ENCODE measurements around the gene RPL28.
"Not testable (repeated sequence)": the region's sequence is repeated elsewhere in the genome, so short reads cannot be mapped to it uniquely, and the experiment has no call there.

The RPL28 gene

GRCh38 chr19:55426042-55426441 is 40.3 kb downstream of the RPL28 start:
- DNase-seq (ENCODE audit: low read depth), result no peak

- DNase-seq (ENCODE audit: low read depth), result no peak
Measured at GRCh38 chr19:55431183-55431582, 45.5 kb downstream of the RPL28 start.

GRCh38 chr19:55432241-55432959 is 46.7 kb downstream of the RPL28 start:
- no peak for DNase-seq (ENCODE audit: low read depth)

GRCh38 chr19:55433292-55433691 is 47.6 kb downstream of the RPL28 start:
- DNase-seq (ENCODE audit: low read depth), result no peak

GRCh38 chr19:55434356-55434919 is 48.7 kb downstream of the RPL28 start:
- DNase-seq (ENCODE audit: low read depth), result no peak

- no peak for DNase-seq (ENCODE audit: low read depth)
Measured at GRCh38 chr19:55435020-55435419, 49.3 kb downstream of the RPL28 start.

- no peak for DNase-seq (ENCODE audit: low read depth)
Measured at GRCh38 chr19:55436847-55437246, 51.1 kb downstream of the RPL28 start.

GRCh38 chr19:55437410-55437809 is 51.7 kb downstream of the RPL28 start:
- DNase-seq (ENCODE audit: low read depth), result no peak

- no peak for DNase-seq (ENCODE audit: low read depth)
Measured at GRCh38 chr19:55439052-55439451, 53.3 kb downstream of the RPL28 start.

GRCh38 chr19:55440411-55441105 is 54.8 kb downstream of the RPL28 start:
- DNase-seq (ENCODE audit: low read depth), result no peak

GRCh38 chr19:55441319-55441691 is 55.6 kb downstream of the RPL28 start:
- no peak for DNase-seq (ENCODE audit: low read depth)

GRCh38 chr19:55441692-55442321 is 56.1 kb downstream of the RPL28 start:
- no peak for DNase-seq (ENCODE audit: low read depth)

- DNase-seq (ENCODE audit: low read depth), result no peak
Measured at GRCh38 chr19:55442372-55442961, 56.7 kb downstream of the RPL28 start.

GRCh38 chr19:55443045-55443823 is 57.5 kb downstream of the RPL28 start, which contains the start of gene SHISA7:
SHISA7 (minus strand) TSS chr19:55443300; CDS start chr19:55442863, 437 bp downstream.
- no peak for DNase-seq (ENCODE audit: low read depth)

- no peak for DNase-seq (ENCODE audit: low read depth)
Measured at GRCh38 chr19:55443824-55444480, 58.2 kb downstream of the RPL28 start.

- DNase-seq (ENCODE audit: low read depth), result no peak
Measured at GRCh38 chr19:55444646-55445045, 58.9 kb downstream of the RPL28 start.

- no peak for DNase-seq (ENCODE audit: low read depth)
Measured at GRCh38 chr19:55446060-55446459, 60.3 kb downstream of the RPL28 start.

- DNase-seq (ENCODE audit: low read depth), result no peak
Measured at GRCh38 chr19:55447421-55448174, 61.9 kb downstream of the RPL28 start.

- DNase-seq (ENCODE audit: low read depth), result not testable (repeated sequence)
Measured at GRCh38 chr19:55448175-55448490, 62.4 kb downstream of the RPL28 start.

GRCh38 chr19:55449469-55449868 is 63.7 kb downstream of the RPL28 start:
- no peak for DNase-seq (ENCODE audit: low read depth)

All from GM04504 (cell line).